ENCODE data around the gene TOX4. TPM values are rescaled to one million over a fixed set of nuclear protein-coding genes. Genes with fewer than 3 reads are reported as not detected.
"Not testable (repeated sequence)": the region's sequence is repeated elsewhere in the genome, so short reads cannot be mapped to it uniquely, and the experiment has no call there.

TOX4 gene
- total RNA-seq, 4 donors from 2014 or later, result 70.1 to 80.5 (median 77.9) TPM

- peaks cover 36% of the 10 kb centered on the region for H3K4me1 ChIP-seq
- peak overlapping the region; percentile 88 for H3K4me3 ChIP-seq
- TF ChIP-seq POLR2AphosphoS5 (IDR thresholded peaks at IDR 0.05) (peak in 2 of 3 donors; percentile 55 to 73), CTCF (IDR thresholded peaks at IDR 0.05) (no peak), EP300 (IDR thresholded peaks at IDR 0.05) (no peak), POLR2A (IDR thresholded peaks at IDR 0.05) (peak in 1 of 2 donors; percentile 54)
- no peaks in the 10 kb centered on the region for H3K9me3 ChIP-seq
- 6% methylated on average over 27 of the region's 33 CpGs for WGBS
- H3K27ac ChIP-seq, result peak overlapping the region; percentile 90
- H3K27me3 ChIP-seq, result no peaks in the 10 kb centered on the region
- no peaks in the 10 kb centered on the region for H3K36me3 ChIP-seq
- peak; percentile 98 to 99 for DNase-seq (ENCODE audit: low spot score in 2 of 2)
Measured at GRCh38 chr14:21437063-21437901, 39.7 kb upstream of the TOX4 start.

GRCh38 chr14:21440859-21441258, 36.1 kb upstream of the TOX4 start:
- no peak overlapping the region for H3K27ac ChIP-seq
- no peak for DNase-seq (ENCODE audit: low spot score in 2 of 2)
- no peaks in the 10 kb centered on the region for H3K27me3 ChIP-seq
- peaks cover 17% of the 10 kb centered on the region for H3K4me1 ChIP-seq
- no peaks in the 10 kb centered on the region for H3K36me3 ChIP-seq
- no peak for TF ChIP-seq CTCF (IDR thresholded peaks at IDR 0.05)
- TF ChIP-seq POLR2A (IDR thresholded peaks at IDR 0.05), result no peak
- TF ChIP-seq EP300 (IDR thresholded peaks at IDR 0.05), result no peak
- no peak for TF ChIP-seq POLR2AphosphoS5 (IDR thresholded peaks at IDR 0.05)
- no peak overlapping the region for H3K4me3 ChIP-seq
- no peaks in the 10 kb centered on the region for H3K9me3 ChIP-seq

- DNase-seq (ENCODE audit: low spot score in 2 of 2); H3K27me3 ChIP-seq; H3K27ac ChIP-seq; H3K4me3 ChIP-seq; H3K4me1 ChIP-seq; H3K36me3 ChIP-seq; H3K9me3 ChIP-seq: not testable (repeated sequence)
- 67% methylated on average over 1 of the region's 1 CpG for WGBS
Measured at GRCh38 chr14:21442657-21443056, 34.3 kb upstream of the TOX4 start.

- Histone ChIP-seq H3K9me3 (no peaks in the 10 kb centered on the region), H3K4me1 (peaks cover 18% of the 10 kb centered on the region), H3K27me3 (no peaks in the 10 kb centered on the region), H3K4me3 (no peak overlapping the region), H3K27ac (no peak overlapping the region), H3K36me3 (no peaks in the 10 kb centered on the region)
- WGBS, result 85% methylated on average over 1 of the region's 1 CpG
- no peak for TF ChIP-seq EP300 (IDR thresholded peaks at IDR 0.05)
- TF ChIP-seq POLR2AphosphoS5 (IDR thresholded peaks at IDR 0.05), result no peak
- TF ChIP-seq CTCF (IDR thresholded peaks at IDR 0.05), result no peak
- TF ChIP-seq POLR2A (IDR thresholded peaks at IDR 0.05), result no peak
- DNase-seq (ENCODE audit: low spot score in 2 of 2), result no peak
Measured at GRCh38 chr14:21449899-21450216, 27.1 kb upstream of the TOX4 start.

- H3K4me1 ChIP-seq, result peaks cover 30% of the 10 kb centered on the region
- peaks cover 4% of the 10 kb centered on the region for H3K36me3 ChIP-seq
- DNase-seq (ENCODE audit: low spot score in 2 of 2), result no peak
- peak overlapping the region; percentile 97 for H3K27ac ChIP-seq
- H3K9me3 ChIP-seq, result no peaks in the 10 kb centered on the region
- 27% methylated on average over 14 of the region's 15 CpGs for WGBS
- H3K4me3 ChIP-seq, result peak overlapping the region; percentile 62
- TF ChIP-seq POLR2AphosphoS5 (IDR thresholded peaks at IDR 0.05) (no peak), CTCF (IDR thresholded peaks at IDR 0.05) (no peak), EP300 (IDR thresholded peaks at IDR 0.05) (no peak), POLR2A (IDR thresholded peaks at IDR 0.05) (no peak)
- H3K27me3 ChIP-seq, result no peaks in the 10 kb centered on the region
Measured at GRCh38 chr14:21454843-21455544, 22.0 kb upstream of the TOX4 start.
